Dendritic cell treated with granulocyte-macrophage colony-stimulating factor and Interleukin-4, amounts not matched to agents 40 ng/mL and 50 ng/mL, for 4 days (primary cell): ENCODE measurements around the gene SLC25A45.

ENCODE experiments used
- H3K27ac Mint-ChIP-seq: one replicate; pipeline ENCODE4 v1.8.0; 2022; ENCODE audit warnings: mild to moderate bottlenecking, mixed read lengths
- H3K27me3 Mint-ChIP-seq: one replicate; pipeline ENCODE4 v1.8.0; 2022; ENCODE audit warnings: mild to moderate bottlenecking, mixed read lengths
- H3K36me3 Mint-ChIP-seq: one replicate; pipeline ENCODE4 v1.8.0; 2022; ENCODE audit warnings: low read depth, mixed read lengths
- H3K4me1 Mint-ChIP-seq: one replicate; pipeline ENCODE4 v1.8.0; 2022; ENCODE audit warnings: low read depth, mixed read lengths
- H3K4me3 Mint-ChIP-seq: one replicate; pipeline ENCODE4 v1.8.0; 2022; ENCODE audit warnings: mild to moderate bottlenecking, moderate library complexity, mixed read lengths
- H3K9me3 Mint-ChIP-seq: one replicate; pipeline ENCODE4 v1.8.0; 2022; ENCODE audit warnings: mixed read lengths
- intact Hi-C: fragments of 100-400 bp; cut with micrococcal nuclease; formaldehyde crosslinking; loops from one replicate; pipeline ENCODE4 v1.15.0; 2022

The SLC25A45 gene

DNA sequence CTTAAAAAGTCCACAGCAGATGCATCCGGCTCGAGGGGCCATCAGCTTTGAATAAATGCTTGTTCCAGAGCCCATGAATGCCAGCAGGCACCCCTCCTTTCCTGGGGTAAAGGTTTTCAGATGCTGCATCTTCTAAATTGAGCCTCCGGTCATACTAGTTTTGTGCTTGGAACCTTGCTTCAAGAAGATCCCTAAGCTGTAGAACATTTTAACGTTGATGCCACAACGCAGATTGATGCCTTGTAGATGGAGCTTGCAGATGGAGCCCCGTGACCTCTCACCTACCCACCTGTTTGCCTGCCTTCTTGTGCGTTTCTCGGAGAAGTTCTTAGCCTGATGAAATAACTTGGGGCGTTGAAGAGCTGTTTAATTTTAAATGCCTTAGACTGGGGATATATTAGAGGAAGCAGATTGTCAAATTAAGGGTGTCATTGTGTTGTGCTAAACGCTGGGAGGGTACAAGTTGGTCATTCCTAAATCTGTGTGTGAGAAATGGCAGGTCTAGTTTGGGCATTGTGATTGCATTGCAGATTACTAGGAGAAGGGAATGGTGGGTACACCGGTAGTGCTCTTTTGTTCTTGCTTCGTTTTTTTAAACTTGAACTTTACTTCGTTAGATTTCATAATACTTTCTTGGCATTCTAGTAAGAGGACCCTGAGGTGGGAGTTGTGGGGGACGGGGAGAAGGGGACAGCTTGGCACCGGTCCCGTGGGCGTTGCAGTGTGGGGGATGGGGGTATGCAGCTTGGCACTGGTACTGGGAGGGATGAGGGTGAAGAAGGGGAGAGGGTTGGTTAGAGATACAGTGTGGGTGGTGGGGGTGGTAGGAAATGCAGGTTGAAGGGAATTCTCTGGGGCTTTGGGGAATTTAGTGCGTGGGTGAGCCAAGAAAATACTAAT lies 42.0 kb upstream of the SLC25A45 start:
- Mint-ChIP-seq H3K4me1 (peaks cover 57% of the 10 kb centered on the region), H3K36me3 (peaks cover 78% of the 10 kb centered on the region), H3K4me3 (peak overlapping the region; percentile 96), H3K27me3 (no peaks in the 10 kb centered on the region), H3K27ac (peak overlapping the region; percentile 100), H3K9me3 (no peaks in the 10 kb centered on the region)
- intact Hi-C loops, result loop anchor here (1.0 kb wide), 1 partner anchor 7 kb away; no protein-coding TSS in a partner anchor

DNA sequence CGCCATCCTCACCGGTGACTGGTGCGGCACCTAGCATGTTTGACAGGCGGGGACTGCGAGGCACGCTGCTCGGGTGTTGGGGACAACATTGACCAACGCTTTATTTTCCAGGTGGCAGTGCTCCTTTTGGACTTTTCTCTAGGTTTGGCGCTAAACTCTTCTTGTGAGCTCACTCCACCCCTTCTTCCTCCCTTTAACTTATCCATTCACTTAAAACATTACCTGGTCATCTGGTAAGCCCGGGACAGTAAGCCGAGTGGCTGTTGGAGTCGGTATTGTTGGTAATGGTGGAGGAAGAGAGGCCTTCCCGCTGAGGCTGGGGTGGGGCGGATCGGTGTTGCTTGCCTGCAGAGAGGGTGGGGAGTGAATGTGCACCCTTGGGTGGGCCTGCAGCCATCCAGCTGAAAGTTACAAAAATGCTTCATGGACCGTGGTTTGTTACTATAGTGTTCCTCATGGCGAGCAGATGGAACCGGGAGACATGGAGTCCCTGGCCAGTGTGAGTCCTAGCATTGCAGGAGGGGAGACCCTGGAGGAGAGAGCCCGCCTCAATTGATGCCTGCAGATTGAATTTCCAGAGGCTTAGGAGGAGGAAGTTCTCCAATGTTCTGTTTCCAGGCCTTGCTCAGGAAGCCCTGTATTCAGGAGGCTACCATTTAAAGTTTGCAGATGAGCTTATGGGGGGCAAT lies 41.2 kb upstream of the SLC25A45 start:
- Mint-ChIP-seq H3K4me1 (peaks cover 59% of the 10 kb centered on the region), H3K4me3 (peak overlapping the region; percentile 96), H3K36me3 (peaks cover 73% of the 10 kb centered on the region), H3K9me3 (no peaks in the 10 kb centered on the region), H3K27me3 (no peaks in the 10 kb centered on the region), H3K27ac (peak overlapping the region; percentile 100)
- intact Hi-C loops, result no loop called here

DNA sequence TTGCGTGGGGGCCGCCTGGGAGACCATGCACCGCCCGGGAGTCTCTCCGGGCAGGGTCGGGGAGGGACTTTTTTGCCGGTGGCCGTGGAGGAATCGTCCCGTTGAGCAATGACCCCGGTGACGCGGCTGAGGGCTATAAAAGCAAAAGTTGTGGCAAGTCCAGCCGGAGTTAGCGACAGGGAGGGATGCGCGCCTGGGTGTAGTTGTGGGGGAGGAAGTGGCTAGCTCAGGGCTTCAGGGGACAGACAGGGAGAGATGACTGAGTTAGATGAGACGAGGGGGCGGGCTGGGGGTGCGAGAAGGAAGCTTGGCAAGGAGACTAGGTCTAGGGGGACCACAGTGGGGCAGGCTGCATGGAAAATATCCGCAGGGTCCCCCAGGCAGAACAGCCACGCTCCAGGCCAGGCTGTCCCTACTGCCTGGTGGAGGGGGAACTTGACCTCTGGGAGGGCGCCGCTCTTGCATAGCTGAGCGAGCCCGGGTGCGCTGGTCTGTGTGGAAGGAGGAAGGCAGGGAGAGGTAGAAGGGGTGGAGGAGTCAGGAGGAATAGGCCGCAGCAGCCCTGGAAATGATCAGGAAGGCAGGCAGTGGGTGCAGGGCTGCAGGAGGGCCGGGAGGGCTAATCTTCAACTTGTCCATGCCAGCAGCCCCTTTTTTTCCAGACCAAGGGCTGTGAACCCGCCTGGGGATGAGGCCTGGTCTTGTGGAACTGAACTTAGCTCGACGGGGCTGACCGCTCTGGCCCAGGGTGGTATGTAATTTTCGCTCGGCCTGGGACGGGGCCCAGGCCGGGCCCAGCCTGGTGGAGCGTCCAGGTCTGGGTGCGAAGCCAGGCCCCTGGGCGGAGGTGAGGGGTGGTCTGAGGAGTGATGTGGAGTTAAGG lies 40.4 kb upstream of the SLC25A45 start, which contains the start of gene NEAT1:
Gene NEAT1, plus strand, starts transcription at position 166 of the 883 bp plus-strand sequence.
- peaks cover 67% of the 10 kb centered on the region for H3K36me3 Mint-ChIP-seq
- intact Hi-C loops, result no loop called here
- peak within 1 kb of the TSS; percentile 96 for H3K4me3 Mint-ChIP-seq
- no peaks in the 10 kb centered on the region for H3K27me3 Mint-ChIP-seq
- no peaks in the 10 kb centered on the region for H3K9me3 Mint-ChIP-seq
- peaks cover 59% of the 10 kb centered on the region for H3K4me1 Mint-ChIP-seq
- H3K27ac Mint-ChIP-seq, result peak within 1 kb of the TSS; percentile 100

DNA sequence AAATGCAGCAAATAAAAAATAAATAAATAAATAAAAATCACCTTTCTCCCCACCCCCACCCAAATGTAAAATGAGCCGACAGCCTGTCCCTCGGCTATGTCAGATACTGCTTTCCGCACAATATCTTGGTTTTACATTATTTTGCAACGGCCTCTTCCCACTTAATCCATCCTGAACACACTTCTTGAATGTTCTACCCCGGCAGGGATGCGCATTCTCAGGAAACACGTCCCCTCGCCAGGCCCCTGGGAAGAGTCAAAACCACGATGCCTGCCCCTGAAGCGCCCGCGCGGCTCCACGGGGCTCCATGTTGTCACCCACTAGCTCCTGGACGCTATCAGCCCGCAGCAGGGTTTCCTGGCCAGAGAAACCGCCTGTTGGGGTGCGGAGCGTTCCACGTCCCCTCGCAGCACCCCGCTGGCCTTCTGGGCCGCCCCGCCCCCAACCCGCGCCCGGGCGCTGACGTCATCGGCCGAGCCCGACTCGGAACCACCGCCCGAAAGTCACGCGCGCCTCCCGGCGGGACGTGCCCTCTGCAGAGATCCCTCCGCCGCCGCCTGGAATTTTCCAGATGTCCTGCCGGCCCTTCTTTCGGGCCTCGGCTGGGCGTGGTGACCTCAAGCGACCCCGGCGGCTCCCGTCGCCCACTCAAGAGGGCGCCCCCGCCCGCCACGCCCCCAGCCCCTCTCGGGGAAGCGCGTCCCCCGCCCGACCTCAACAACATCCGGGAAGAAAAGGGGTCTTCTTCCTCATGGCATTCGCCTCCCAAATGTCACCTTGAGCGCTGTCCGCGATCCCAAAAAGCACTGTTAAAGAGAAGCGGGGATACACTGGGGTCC lies 39.6 kb upstream of the SLC25A45 start:
- no peaks in the 10 kb centered on the region for H3K27me3 Mint-ChIP-seq
- peak overlapping the region; percentile 100 for H3K27ac Mint-ChIP-seq
- peaks cover 59% of the 10 kb centered on the region for H3K4me1 Mint-ChIP-seq
- peak overlapping the region; percentile 96 for H3K4me3 Mint-ChIP-seq
- peaks cover 63% of the 10 kb centered on the region for H3K36me3 Mint-ChIP-seq
- intact Hi-C loops, result no loop called here
- H3K9me3 Mint-ChIP-seq, result no peaks in the 10 kb centered on the region

DNA sequence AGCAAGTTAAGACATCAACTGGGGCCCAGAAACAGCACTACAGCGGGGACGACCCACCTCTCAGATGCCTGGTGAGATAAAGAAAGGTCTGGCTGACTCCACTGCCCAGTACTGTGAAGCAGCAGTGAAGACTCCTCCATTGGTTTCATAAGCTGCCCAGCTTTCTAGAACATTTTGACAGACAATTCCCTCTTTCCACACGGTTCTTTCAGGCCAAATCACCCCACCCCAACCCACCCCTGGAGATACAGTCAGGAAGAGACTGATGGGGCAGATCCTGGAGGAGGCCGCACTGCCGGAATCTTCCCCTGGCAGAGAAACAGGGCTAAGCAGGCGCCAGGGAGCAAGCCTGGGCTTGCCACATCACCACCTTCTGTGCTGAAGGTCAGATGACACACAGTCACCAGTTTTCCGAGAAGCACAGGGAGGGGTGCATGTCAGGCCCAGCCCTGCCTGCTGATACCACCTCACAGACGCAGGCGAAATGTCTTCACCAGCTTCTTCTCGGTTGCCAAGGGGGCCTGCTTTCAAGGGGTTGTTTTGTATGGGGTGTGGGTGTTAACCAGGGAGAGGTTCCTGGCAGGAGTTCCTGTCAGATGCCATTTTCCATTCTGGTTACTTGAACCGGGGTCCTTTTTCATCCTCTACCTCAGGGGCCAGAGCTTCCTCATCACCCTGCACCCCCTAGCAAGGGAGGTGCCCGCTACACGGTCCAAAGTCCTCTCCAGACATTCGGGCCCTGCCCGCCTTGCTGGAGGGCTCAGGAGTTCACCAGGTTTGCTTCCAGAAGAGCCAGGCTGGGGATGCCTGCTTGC lies 38.7 kb upstream of the SLC25A45 start:
- H3K9me3 Mint-ChIP-seq, result no peaks in the 10 kb centered on the region
- H3K4me3 Mint-ChIP-seq, result peak overlapping the region; percentile 96
- intact Hi-C loops, result no loop called here
- H3K36me3 Mint-ChIP-seq, result peaks cover 55% of the 10 kb centered on the region
- peaks cover 59% of the 10 kb centered on the region for H3K4me1 Mint-ChIP-seq
- no peaks in the 10 kb centered on the region for H3K27me3 Mint-ChIP-seq
- H3K27ac Mint-ChIP-seq, result peak overlapping the region; percentile 100

GRCh38 chr11:65420506-65420905 lies 38.1 kb upstream of the SLC25A45 start:
- peak overlapping the region; percentile 96 for H3K4me3 Mint-ChIP-seq
- intact Hi-C loops, result no loop called here

DNA sequence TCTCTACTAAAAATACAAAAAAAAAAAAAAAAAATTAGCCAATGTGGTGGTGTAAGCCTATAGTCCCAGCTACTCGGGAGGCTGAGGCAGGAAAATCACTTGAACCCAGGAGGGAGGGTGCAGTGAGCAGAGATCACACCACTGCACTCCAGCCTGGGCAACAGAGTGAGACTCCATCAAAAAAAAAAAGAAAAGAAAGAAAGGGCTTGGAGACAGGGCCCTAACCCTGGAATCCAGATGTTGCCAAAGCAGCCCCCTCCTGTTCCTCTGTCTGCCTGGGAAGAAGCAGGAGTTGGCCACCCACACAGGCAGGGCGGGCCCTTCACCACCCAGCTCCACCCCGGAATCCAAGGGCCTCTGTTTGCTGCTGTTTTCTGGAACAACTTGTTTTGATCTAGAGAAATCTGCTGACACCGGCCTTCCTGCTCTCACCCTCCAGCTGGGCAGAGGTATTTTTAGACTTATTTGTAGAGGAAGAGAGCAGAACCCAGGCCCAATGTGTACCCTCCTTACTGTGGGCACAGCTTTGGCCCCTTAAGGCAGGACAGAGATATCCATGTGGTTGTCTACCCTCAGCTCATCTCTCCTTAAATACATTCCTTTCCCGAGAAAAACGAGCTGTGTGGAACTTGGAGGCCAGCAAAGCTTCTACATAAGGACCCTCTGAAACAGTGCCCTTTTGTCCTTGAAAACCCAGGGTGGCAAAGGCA lies 37.5 kb upstream of the SLC25A45 start:
- H3K27ac Mint-ChIP-seq, result peak overlapping the region; percentile 100
- peaks cover 67% of the 10 kb centered on the region for H3K4me1 Mint-ChIP-seq

More at GRCh38 chr11:65420506-65420905, 38.1 kb upstream of the SLC25A45 start:
- Mint-ChIP-seq H3K9me3 (no peaks in the 10 kb centered on the region), H3K27me3 (no peaks in the 10 kb centered on the region), H3K4me1 (peaks cover 61% of the 10 kb centered on the region), H3K36me3 (peaks cover 48% of the 10 kb centered on the region), H3K27ac (peak overlapping the region; percentile 100)

DNA sequence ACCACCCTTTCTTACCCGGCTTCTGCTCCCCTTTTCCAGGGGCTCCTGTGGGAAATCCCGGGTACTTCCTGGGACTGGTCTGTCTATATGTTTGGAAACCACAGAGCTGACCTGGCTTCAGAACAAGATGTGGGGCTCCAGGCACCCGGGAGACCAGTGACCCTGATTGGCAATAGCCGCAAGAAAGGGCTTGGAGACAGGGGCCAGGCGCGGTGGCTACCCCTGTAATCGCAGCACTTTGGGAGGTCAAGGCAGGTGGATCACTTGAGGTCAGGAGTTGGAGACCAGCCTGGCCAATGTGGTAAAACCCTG lies 37.0 kb upstream of the SLC25A45 start:
- Mint-ChIP-seq H3K9me3 (no peaks in the 10 kb centered on the region), H3K4me1 (peaks cover 67% of the 10 kb centered on the region), H3K36me3 (peaks cover 41% of the 10 kb centered on the region), H3K27me3 (no peaks in the 10 kb centered on the region), H3K4me3 (peak overlapping the region; percentile 78), H3K27ac (peak overlapping the region; percentile 100)
- intact Hi-C loops, result loop anchor here (2.0 to 10.0 kb wide), 3 partner anchors 37 to 77 kb away; partner anchors contain the start of gene SLC25A45

More for the DNA sequence above, 37.5 kb upstream of the SLC25A45 start:
- Mint-ChIP-seq H3K27me3 (no peaks in the 10 kb centered on the region), H3K4me3 (peak overlapping the region; percentile 78), H3K9me3 (no peaks in the 10 kb centered on the region), H3K36me3 (peaks cover 42% of the 10 kb centered on the region)
- intact Hi-C loops, result loop anchor here (2.0 to 10.0 kb wide), 3 partner anchors 38 to 77 kb away; partner anchors contain the start of gene SLC25A45

DNA sequence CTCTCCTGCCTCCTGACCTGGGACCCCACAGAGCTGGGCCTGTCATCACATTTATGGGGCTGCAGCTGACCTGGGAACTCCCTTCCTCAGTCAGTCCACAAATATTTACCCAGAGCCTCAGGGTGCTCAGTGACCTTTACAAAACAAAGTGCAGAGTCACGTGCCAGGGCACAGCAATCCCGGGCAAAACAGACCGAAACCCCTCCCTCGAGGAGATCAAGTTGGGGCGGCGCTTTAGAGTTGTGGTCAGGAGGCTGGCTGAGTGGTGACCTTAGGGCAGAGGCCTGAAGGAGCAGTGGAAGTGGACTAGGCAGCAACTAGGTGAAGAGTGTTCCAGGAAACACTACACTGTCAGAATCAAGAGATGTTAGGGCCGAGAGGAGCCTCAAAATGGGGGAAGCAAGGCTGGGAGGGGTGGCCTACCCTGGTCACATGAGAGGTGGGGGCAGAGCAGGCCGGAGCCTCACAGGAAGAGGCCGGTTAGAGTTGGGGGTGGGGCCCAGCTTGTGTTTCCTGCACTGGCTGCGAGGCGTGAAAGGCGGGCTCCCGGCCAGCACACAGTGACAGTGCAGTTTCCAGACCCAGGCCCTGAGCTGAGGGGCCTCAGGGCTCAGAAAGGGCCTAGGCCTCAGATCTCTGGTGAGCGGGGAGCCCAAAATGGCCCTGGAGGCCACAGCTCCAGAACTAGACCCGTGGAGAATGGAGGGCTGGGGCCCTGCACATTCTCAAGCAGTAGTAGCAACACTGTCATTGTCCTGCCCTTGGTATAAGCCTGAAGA lies 36.4 kb upstream of the SLC25A45 start:
- no peaks in the 10 kb centered on the region for H3K27me3 Mint-ChIP-seq
- intact Hi-C loops, result loop anchor here (2.0 to 10.0 kb wide), 3 partner anchors 37 to 78 kb away; partner anchors contain the start of gene SLC25A45
- peaks cover 67% of the 10 kb centered on the region for H3K4me1 Mint-ChIP-seq

DNA sequence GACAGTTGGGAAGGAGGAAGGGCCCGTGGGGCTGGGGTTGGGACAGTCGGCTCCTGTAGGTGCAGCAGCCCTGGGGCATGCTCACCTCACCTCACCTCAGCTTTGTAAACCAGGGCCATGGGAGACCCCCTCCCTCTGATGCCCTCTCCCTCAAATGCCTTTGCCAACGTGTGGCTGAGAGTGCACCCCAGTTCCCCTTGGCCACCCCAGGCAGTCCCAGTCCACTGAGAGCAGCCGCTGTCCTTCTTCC lies 35.9 kb upstream of the SLC25A45 start:
- H3K9me3 Mint-ChIP-seq, result no peaks in the 10 kb centered on the region
- H3K4me1 Mint-ChIP-seq, result peaks cover 67% of the 10 kb centered on the region
- peak overlapping the region; percentile 100 for H3K27ac Mint-ChIP-seq
- peaks cover 41% of the 10 kb centered on the region for H3K36me3 Mint-ChIP-seq
- intact Hi-C loops, result loop anchor here (2.0 to 10.0 kb wide), 3 partner anchors 36 to 78 kb away; partner anchors contain the start of gene SLC25A45
- H3K27me3 Mint-ChIP-seq, result no peaks in the 10 kb centered on the region
- H3K4me3 Mint-ChIP-seq, result peak overlapping the region; percentile 78

More for the DNA sequence above, 36.4 kb upstream of the SLC25A45 start:
- Mint-ChIP-seq H3K4me3 (peak overlapping the region; percentile 78), H3K9me3 (no peaks in the 10 kb centered on the region), H3K36me3 (peaks cover 41% of the 10 kb centered on the region), H3K27ac (peak overlapping the region; percentile 100)

GRCh38 chr11:65417702-65418430 lies 35.4 kb upstream of the SLC25A45 start:
- H3K27ac Mint-ChIP-seq, result peak overlapping the region; percentile 100
- no peaks in the 10 kb centered on the region for H3K27me3 Mint-ChIP-seq
- H3K4me1 Mint-ChIP-seq, result peaks cover 64% of the 10 kb centered on the region
- peaks cover 41% of the 10 kb centered on the region for H3K36me3 Mint-ChIP-seq
- H3K9me3 Mint-ChIP-seq, result no peaks in the 10 kb centered on the region
- peak overlapping the region; percentile 78 for H3K4me3 Mint-ChIP-seq
- intact Hi-C loops, result loop anchor here (1.0 to 10.0 kb wide), 5 partner anchors 7 to 79 kb away; partner anchors contain the start of gene SLC25A45
